Measurements from ENCODE around the gene MAP3K21.

Gene MAP3K21

GRCh38 chr1:233431753-233432403 is 104.4 kb downstream of the MAP3K21 start:
- TF ChIP-seq CTCF (IDR thresholded peaks at IDR 0.05; ENCODE audit: borderline replicate concordance, insufficient read depth, low read depth, low read length): no peak
- no peak overlapping the region for H3K4me3 ChIP-seq (ENCODE audit: low read depth, low read length)

GRCh38 chr1:233432916-233433315 is 105.4 kb downstream of the MAP3K21 start:
- no peak for TF ChIP-seq CTCF (IDR thresholded peaks at IDR 0.05; ENCODE audit: borderline replicate concordance, insufficient read depth, low read depth, low read length)
- H3K4me3 ChIP-seq (ENCODE audit: low read depth, low read length): no peak overlapping the region

- no peak overlapping the region for H3K4me3 ChIP-seq (ENCODE audit: low read depth, low read length)
- no peak for TF ChIP-seq CTCF (IDR thresholded peaks at IDR 0.05; ENCODE audit: borderline replicate concordance, insufficient read depth, low read depth, low read length)
Measured at GRCh38 chr1:233433436-233434210, 106.1 kb downstream of the MAP3K21 start.

Measured in GM12875 (cell line).